Measurements from ENCODE around the gene MEI4.
A peak's percentile ranks its signal among the peaks of the same experiment; 100 is the strongest.

MEI4 gene

GRCh38 chr6:77609106-77609505 lies 43.7 kb upstream of the MEI4 start:
- TF ChIP-seq GABPA (IDR thresholded peaks at IDR 0.05; ENCODE audit: low read depth) (no peak), REST (IDR thresholded peaks at IDR 0.05; ENCODE audit: insufficient replicate concordance, low read depth) (no peak), CTCF (IDR thresholded peaks at IDR 0.05; ENCODE audit: insufficient read depth, low read length) (no peak), SPI1 (IDR thresholded peaks at IDR 0.05; ENCODE audit: borderline replicate concordance, low read depth) (no peak), POLR2AphosphoS5 (IDR thresholded peaks at IDR 0.05; ENCODE audit: low read depth) (no peak)
- no peak for DNase-seq (ENCODE audit: low read depth in 1 of 2, low spot score in 1 of 2)
- H3K4me3 ChIP-seq (replicated peaks; ENCODE audit: insufficient read depth, low read length): no peak overlapping the region
- no peaks in the 10 kb centered on the region for H3K27me3 ChIP-seq (ENCODE audit: insufficient read depth, poor library complexity, severe bottlenecking)
- no peak overlapping the region for H3K27ac ChIP-seq (replicated peaks)

GRCh38 chr6:77619114-77619513 lies 33.7 kb upstream of the MEI4 start:
- Histone ChIP-seq H3K27ac (replicated peaks) (no peak overlapping the region), H3K27me3 (ENCODE audit: insufficient read depth, poor library complexity, severe bottlenecking) (peaks cover 2% of the 10 kb centered on the region), H3K4me3 (replicated peaks; ENCODE audit: insufficient read depth, low read length) (no peak overlapping the region)
- no peak for DNase-seq (ENCODE audit: low read depth in 1 of 2, low spot score in 1 of 2)
- TF ChIP-seq POLR2AphosphoS5 (IDR thresholded peaks at IDR 0.05; ENCODE audit: low read depth) (no peak), REST (IDR thresholded peaks at IDR 0.05; ENCODE audit: insufficient replicate concordance, low read depth) (no peak), GABPA (IDR thresholded peaks at IDR 0.05; ENCODE audit: low read depth) (no peak), SPI1 (IDR thresholded peaks at IDR 0.05; ENCODE audit: borderline replicate concordance, low read depth) (no peak), CTCF (IDR thresholded peaks at IDR 0.05; ENCODE audit: insufficient read depth, low read length) (no peak)

GRCh38 chr6:77620278-77620882 lies 32.5 kb upstream of the MEI4 start:
- H3K27me3 ChIP-seq (ENCODE audit: insufficient read depth, poor library complexity, severe bottlenecking): peaks cover 2% of the 10 kb centered on the region
- no peak overlapping the region for H3K27ac ChIP-seq (replicated peaks)
- peak in 1 of 2 experiments; percentile 4 for DNase-seq (ENCODE audit: low read depth in 1 of 2, low spot score in 1 of 2)

More at GRCh38 chr6:77620278-77620882, 32.5 kb upstream of the MEI4 start:
- TF ChIP-seq CTCF (IDR thresholded peaks at IDR 0.05; ENCODE audit: insufficient read depth, low read length) (peak; percentile 42), SPI1 (IDR thresholded peaks at IDR 0.05; ENCODE audit: borderline replicate concordance, low read depth) (no peak), REST (IDR thresholded peaks at IDR 0.05; ENCODE audit: insufficient replicate concordance, low read depth) (no peak)
- H3K4me3 ChIP-seq (replicated peaks; ENCODE audit: insufficient read depth, low read length): no peak overlapping the region
